GM19372 (cell line): ENCODE measurements around the gene TRIM71.
A peak's percentile ranks its signal among the peaks of the same experiment; 100 is the strongest.
"Not testable (repeated sequence)": the region's sequence is repeated elsewhere in the genome, so short reads cannot be mapped to it uniquely, and the experiment has no call there.

Experiments
- ATAC-seq: cut with Tn5 transposase; IDR thresholded peaks from one replicate; pipeline ENCODE4 v1.9.1; 2021; ENCODE audit warnings: mild to moderate bottlenecking, low read depth, moderate library complexity; ENCODE audit not compliant: unreplicated experiment

Gene TRIM71

GRCh38 chr3:32885283-32885901 is 67.6 kb downstream of the TRIM71 start:
- ATAC-seq, result no peak

DNA sequence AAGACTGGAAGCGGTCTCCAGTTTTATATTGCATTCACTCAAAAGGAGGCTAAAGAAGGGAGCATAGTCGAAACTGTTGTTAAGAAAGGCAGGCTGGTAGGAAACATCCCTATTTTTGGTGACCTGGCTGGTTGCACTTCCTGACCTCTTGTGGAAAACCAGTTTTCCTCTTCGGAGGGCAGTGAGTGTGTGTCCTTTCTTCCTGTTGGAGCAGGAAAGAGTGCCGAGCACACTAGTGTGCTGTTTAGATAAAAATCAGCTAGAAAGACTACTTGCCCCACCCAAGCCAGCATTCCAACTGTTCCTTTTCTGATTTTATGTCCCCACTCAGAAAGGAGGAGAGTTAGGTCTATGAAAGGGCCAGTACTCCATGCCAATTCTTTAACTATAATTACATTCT is 68.5 kb downstream of the TRIM71 start:
- ATAC-seq, result no peak

GRCh38 chr3:32886911-32887310 is 69.1 kb downstream of the TRIM71 start:
- ATAC-seq, result no peak

- peak; percentile 92 for ATAC-seq
Observed at GRCh38 chr3:32888739-32889138, 70.9 kb downstream of the TRIM71 start.

- ATAC-seq, result no peak
Observed at GRCh38 chr3:32890420-32891276, 72.9 kb downstream of the TRIM71 start.

DNA sequence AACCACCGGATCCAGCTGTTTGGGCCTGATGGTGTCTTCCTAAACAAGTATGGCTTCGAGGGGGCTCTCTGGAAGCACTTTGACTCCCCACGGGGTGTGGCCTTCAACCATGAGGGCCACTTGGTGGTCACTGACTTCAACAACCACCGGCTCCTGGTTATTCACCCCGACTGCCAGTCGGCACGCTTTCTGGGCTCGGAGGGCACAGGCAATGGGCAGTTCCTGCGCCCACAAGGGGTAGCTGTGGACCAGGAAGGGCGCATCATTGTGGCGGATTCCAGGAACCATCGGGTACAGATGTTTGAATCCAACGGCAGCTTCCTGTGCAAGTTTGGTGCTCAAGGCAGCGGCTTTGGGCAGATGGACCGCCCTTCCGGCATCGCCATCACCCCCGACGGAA is 73.6 kb downstream of the TRIM71 start:
- ATAC-seq, result no peak

GRCh38 chr3:32892625-32893598 is 75.1 kb downstream of the TRIM71 start:
- no peak for ATAC-seq

GRCh38 chr3:32894977-32895376 is 77.2 kb downstream of the TRIM71 start:
- no peak for ATAC-seq

- ATAC-seq, result no peak
Observed at GRCh38 chr3:32895701-32896100, 77.9 kb downstream of the TRIM71 start.

- no peak for ATAC-seq
Observed at GRCh38 chr3:32896143-32896542, 78.3 kb downstream of the TRIM71 start.

GRCh38 chr3:32897001-32897601 is 79.3 kb downstream of the TRIM71 start:
- no peak for ATAC-seq

DNA sequence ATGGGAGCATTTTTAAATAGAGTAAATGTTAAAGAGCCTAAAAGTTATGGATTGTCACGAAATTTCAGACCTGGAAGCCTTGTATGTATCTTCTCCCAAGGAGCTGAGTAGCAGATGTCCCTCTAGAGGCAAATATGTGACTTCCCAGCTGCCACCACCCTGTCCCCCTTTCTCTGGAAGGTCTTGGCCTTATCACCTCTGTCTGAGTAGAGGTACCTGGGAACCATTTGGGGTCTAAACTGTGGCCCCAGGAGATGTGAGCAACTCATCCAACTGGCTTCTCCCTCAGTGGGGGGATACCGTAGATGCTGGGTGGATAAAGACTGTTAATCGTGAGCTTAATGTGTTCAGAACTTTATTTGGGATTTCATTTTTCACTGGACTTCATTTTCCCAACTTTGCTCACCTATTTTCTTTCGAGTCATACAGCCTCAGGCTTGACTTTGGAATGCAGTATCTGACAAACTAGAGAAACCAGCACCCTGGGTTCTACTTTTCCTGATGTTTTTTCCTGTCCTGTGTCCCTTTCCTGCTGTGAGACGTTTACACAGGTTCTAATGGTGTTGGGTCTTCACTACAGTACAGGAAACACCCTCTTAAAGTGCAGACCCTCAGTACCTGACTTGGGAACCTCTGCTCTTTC is 80.3 kb downstream of the TRIM71 start:
- ATAC-seq, result no peak

GRCh38 chr3:32899265-32899664 is 81.5 kb downstream of the TRIM71 start:
- no peak for ATAC-seq

DNA sequence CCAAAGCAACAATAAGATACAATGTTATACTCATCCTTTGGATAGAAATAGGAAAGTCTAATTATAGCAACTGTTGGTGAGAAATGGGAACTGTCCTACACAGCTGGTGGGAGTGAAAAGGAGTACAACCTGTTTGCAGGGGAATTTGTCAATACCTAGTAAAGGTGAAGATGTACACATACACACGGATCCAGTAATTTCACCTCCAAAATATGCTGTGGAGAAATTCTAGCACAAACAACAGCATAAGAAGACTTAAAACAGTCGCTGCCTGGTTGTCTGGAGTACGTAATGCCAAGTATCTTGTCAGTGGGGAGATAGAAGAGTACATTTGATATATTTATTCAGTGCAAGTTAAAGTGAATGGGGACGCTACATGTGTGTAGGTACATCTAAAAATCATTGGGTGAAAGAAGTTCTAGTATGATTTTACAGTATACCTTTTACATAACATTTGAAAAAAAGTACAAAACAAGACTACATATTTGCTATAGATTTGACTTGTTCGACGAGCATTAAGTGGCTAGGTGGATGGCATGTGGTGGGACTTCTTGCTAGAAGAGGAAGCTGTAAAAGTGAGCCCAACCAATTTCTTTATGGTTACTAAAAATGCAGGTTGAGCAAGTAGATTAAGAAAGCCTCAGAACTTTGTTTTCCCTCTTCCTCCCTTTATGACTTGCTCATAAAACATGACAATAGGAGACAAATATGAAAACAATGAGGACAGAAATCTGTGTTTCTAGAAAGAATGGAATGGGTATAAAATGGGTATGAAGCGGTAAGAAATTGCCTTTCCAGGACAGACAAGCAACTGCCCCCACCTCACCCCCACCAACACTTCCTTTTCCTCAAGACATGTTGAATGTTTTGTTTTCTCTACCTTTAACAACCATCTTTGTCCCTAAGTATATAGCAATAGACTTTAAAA is 83.5 kb downstream of the TRIM71 start:
- ATAC-seq, result no peak

DNA sequence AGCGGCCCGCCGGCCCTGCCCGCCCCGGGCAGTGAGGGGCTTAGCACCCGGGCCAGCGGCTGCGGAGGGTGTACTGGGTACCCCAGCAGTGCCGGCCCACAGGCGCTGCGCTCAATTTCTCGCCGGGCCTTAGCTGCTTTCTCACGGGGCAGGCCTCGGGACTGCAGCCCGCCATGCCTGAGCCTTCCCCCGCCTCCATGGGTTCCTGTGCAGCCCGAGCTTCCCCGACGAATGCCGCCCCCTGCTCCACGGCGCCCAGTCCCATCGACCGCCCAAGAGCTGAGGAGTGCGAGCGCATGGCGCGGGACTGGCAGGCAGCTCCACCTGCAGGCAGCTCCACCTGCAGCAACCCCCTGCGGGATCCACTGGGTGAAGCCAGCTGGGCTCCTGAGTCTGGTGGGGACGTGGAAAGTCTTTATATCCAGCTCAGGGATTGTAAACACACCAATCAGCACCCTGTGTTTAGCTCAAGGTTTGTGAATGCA is 85.1 kb downstream of the TRIM71 start:
- not testable (repeated sequence) for ATAC-seq

DNA sequence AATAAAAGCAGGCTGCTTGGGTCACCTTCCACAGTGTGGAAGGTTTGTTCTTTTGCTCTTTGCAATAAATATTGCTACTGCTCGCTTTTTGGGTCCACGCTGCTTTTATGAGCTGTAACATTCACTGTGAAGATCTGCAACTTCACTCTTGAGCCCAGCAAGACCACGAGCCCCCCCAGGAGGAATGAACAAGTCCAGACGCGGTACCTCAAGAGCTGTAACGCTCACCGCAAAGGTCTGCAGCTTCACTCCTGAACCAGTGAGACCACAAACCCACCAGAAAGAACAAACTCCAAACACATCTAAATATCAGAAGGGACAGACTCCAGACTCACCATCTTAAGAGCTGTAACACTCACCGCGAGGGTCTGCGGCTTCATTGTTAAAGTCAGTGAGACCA is 86.2 kb downstream of the TRIM71 start:
- no peak for ATAC-seq

GRCh38 chr3:32909999-32910398 is 92.2 kb downstream of the TRIM71 start:
- ATAC-seq, result no peak

GRCh38 chr3:32910954-32911353 is 93.2 kb downstream of the TRIM71 start:
- ATAC-seq, result no peak

GRCh38 chr3:32912046-32912445 is 94.2 kb downstream of the TRIM71 start:
- no peak for ATAC-seq
